ENCODE data around the gene NFKB2. TPM values are rescaled to one million over a fixed set of nuclear protein-coding genes. Genes with fewer than 3 reads are reported as not detected.

Gene NFKB2
- total and polyA plus RNA-seq, 2 of the 8 experiments (the other 6 are each of a cell fraction or from before 2014, with no cell fraction given): 20.4 to 31.4 TPM

DNA sequence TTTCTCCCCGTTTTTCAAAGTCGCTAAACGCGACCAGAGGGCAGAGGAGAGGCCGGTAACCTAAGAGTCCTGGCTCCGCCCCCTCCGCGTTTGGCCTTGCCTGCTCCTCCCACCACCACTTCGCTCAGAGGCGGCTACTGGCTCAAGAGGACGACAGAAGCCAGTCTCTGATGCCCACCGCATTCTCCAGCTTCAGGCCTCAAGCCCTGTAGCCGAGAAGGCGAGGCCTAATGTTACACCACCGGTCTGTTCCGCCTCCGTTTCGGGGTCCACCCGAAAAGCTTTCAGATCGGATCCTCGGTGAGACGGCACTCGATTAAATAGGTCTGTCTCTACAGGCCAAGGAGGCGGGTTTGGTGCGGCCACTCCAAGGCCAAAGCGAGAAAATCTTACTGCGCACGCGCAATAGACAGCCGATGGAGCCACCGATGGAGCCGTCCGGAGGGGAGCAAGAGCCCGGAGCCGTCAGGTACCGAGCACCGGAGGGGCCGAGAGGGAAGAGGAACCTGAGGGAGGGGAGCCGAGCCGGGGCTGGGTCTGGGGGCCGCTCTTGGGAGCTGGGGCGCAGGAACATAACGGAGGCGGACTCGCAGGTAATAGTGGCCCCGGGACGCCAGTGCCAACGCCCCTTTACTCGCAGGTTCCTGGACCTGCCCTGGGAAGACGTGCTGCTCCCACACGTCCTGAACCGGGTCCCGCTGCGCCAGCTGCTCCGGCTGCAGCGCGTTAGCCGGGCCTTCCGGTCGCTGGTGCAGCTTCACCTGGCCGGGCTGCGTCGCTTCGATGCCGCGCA, 25.4 kb downstream of the NFKB2 start, which contains the start of gene FBXL15 (continued):
- TF ChIP-seq TBP (IDR thresholded peaks at IDR 0.05; ENCODE audit: low read depth, low read length) (peak; percentile 62), BACH1 (IDR thresholded peaks at IDR 0.05; ENCODE audit: low read length) (no peak), SRF (IDR thresholded peaks at IDR 0.05; ENCODE audit: low read depth, low read length) (peak; percentile 80), RXRA (IDR thresholded peaks at IDR 0.05; ENCODE audit: insufficient read depth, low read depth, low read length) (no peak), TEAD4 (IDR thresholded peaks at IDR 0.05; ENCODE audit: low read depth, low read length) (no peak), FOSL1 (IDR thresholded peaks at IDR 0.05; ENCODE audit: insufficient read depth, low read depth, low read length) (no peak), RBBP5 (IDR thresholded peaks at IDR 0.05; ENCODE audit: borderline replicate concordance, low read depth, low read length) (peak; percentile 83; the same call in 1 of the 2 replicates), CREB1 (IDR thresholded peaks at IDR 0.05) (peak; percentile 90), POLR2AphosphoS5 (IDR thresholded peaks at IDR 0.05; ENCODE audit: low read depth, low read length) (peak; percentile 72), PHF8 (conservative IDR thresholded peaks at IDR 0.05; ENCODE audit: low read depth, low read length) (peak; percentile 82), SIN3A (conservative IDR thresholded peaks at IDR 0.05 in 1 of 2, IDR thresholded peaks at IDR 0.05 in 1 of 2; ENCODE audit: low read depth in 1 of 2, low read length in 2 of 2) (peak; percentile 17 to 91; a peak in 2 of 4 replicates), RAD21 (IDR thresholded peaks at IDR 0.05 in 1 of 2, conservative IDR thresholded peaks at IDR 0.05 in 1 of 2; ENCODE audit: low read depth in 2 of 2, low read length in 2 of 2) (no peak), KDM4A (IDR thresholded peaks at IDR 0.05; ENCODE audit: low read depth, low read length, severe bottlenecking) (peak; percentile 85), BRCA1 (IDR thresholded peaks at IDR 0.05; ENCODE audit: low read depth, low read length) (no peak), EP300 (IDR thresholded peaks at IDR 0.05; ENCODE audit: borderline replicate concordance in 1 of 2, low read depth in 2 of 2, low read length in 2 of 2) (peak in 1 of 2 experiments; percentile 50; a peak in 1 of 3 replicates), MAX (IDR thresholded peaks at IDR 0.05) (no peak; the same call in 1 of the 2 replicates), GABPA (IDR thresholded peaks at IDR 0.05; ENCODE audit: borderline replicate concordance, insufficient read depth, low read length) (peak; percentile 90), NRF1 (IDR thresholded peaks at IDR 0.05; ENCODE audit: low read depth, low read length) (no peak; the same call in 1 of the 2 replicates), ATF3 (IDR thresholded peaks at IDR 0.05; ENCODE audit: insufficient read depth, low read depth, low read length) (no peak), TAF1 (IDR thresholded peaks at IDR 0.05; ENCODE audit: low read depth, low read length) (peak; percentile 72)
- TF ChIP-seq, protein P1, sequence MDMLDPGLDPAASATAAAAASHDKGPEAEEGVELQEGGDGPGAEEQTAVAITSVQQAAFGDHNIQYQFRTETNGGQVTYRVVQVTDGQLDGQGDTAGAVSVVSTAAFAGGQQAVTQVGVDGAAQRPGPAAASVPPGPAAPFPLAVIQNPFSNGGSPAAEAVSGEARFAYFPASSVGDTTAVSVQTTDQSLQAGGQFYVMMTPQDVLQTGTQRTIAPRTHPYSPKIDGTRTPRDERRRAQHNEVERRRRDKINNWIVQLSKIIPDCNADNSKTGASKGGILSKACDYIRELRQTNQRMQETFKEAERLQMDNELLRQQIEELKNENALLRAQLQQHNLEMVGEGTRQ (IDR thresholded peaks at IDR 0.05; ENCODE audit: low read length): no peak
